CD4-positive, CD25-positive, alpha-beta regulatory T cell (primary cell): Measurements from ENCODE around the gene YAP1. TPM values are rescaled to one million over a fixed set of nuclear protein-coding genes. Genes with fewer than 3 reads are reported as not detected.

Experiments
- ATAC-seq, 2 donors: fragments of 150-1000 bp; cut with Tn5 transposase; one replicate each; pipeline ENCODE4 v1.10.0; 2021; ENCODE audit warnings: low read depth in 2 of 2, moderate number of reproducible peaks in 2 of 2, moderate library complexity in 1 of 2
- DNase-seq, 3 donors: peaks; one replicate each; pipeline versions ENCODE4 v3.0.0 to v3.0.0-alpha.2; 2012 to 2022; ENCODE audit warnings: mixed read lengths in 1 of 3
- H3K27ac ChIP-seq: one replicate; pipeline ENCODE4 v1.7.0; 2013; ENCODE audit warnings: mild to moderate bottlenecking, low read length; ENCODE audit not compliant: insufficient read depth, poor library complexity, severe bottlenecking
- H3K27me3 ChIP-seq: one replicate; pipeline ENCODE4 v1.7.0; 2013; ENCODE audit warnings: low read length; ENCODE audit not compliant: control insufficient read depth, insufficient read depth
- H3K36me3 ChIP-seq: one replicate; pipeline ENCODE4 v1.7.0; 2013; ENCODE audit warnings: mild to moderate bottlenecking, low read length, moderate library complexity; ENCODE audit not compliant: control insufficient read depth, insufficient read depth
- H3K4me1 ChIP-seq: 2 replicates; pipeline ENCODE4 v1.7.0; 2013; ENCODE audit warnings: mild to moderate bottlenecking, low read length; ENCODE audit not compliant: insufficient read depth, control insufficient read depth, poor library complexity, severe bottlenecking
- H3K4me3 ChIP-seq: one replicate; pipeline ENCODE4 v1.7.0; 2013; ENCODE audit warnings: low read depth, mild to moderate bottlenecking, low read length, moderate library complexity
- H3K9me3 ChIP-seq, 2 experiments: 1 replicate in 1 of 2; 2 replicates in 1 of 2; pipeline ENCODE4 v1.7.0; 2013; ENCODE audit warnings: low read length in 2 of 2, mild to moderate bottlenecking in 1 of 2, moderate library complexity in 1 of 2; ENCODE audit not compliant: control insufficient read depth in 2 of 2
- H3K27ac Mint-ChIP-seq, 3 donors: one replicate each; pipeline ENCODE4 v1.8.0; 2020 to 2022; ENCODE audit warnings: mild to moderate bottlenecking in 3 of 3, mixed read lengths in 3 of 3, moderate library complexity in 2 of 3
- H3K27me3 Mint-ChIP-seq: one replicate; pipeline ENCODE4 v1.8.0; 2022; ENCODE audit warnings: mild to moderate bottlenecking, mixed read lengths
- H3K36me3 Mint-ChIP-seq: one replicate; pipeline ENCODE4 v1.8.0; 2020; ENCODE audit warnings: mixed read lengths
- H3K4me1 Mint-ChIP-seq, 4 donors: one replicate each; pipeline ENCODE4 v1.8.0; 2020 to 2022; ENCODE audit warnings: mixed read lengths in 4 of 4, mild to moderate bottlenecking in 1 of 4
- H3K4me3 Mint-ChIP-seq, 4 donors: one replicate each; pipeline ENCODE4 v1.8.0; 2020 to 2022; ENCODE audit warnings: mild to moderate bottlenecking in 4 of 4, mixed read lengths in 4 of 4, moderate library complexity in 3 of 4
- H3K9me3 Mint-ChIP-seq, 7 donors: one replicate each; pipeline ENCODE4 v1.8.0; 2020 to 2022; ENCODE audit warnings: mixed read lengths in 7 of 7, mild to moderate bottlenecking in 3 of 7, moderate library complexity in 2 of 7
- polyA plus RNA-seq, 4 donors: library from polyadenylated mRNA; unstranded; fragments of 300-500 nt; fragmentation: Illumina TruSeq; gene quantifications; one replicate each; pipeline ENCODE4 v1.2.3, GENCODE V29; 2021
- total RNA-seq: library from RNA; stranded (reverse); gene quantifications from one replicate; pipeline ENCODE4 v1.2.3, GENCODE V29; 2022

The YAP1 gene
- total and polyA plus RNA-seq, 5 donors from 2014 or later = not detected

DNA sequence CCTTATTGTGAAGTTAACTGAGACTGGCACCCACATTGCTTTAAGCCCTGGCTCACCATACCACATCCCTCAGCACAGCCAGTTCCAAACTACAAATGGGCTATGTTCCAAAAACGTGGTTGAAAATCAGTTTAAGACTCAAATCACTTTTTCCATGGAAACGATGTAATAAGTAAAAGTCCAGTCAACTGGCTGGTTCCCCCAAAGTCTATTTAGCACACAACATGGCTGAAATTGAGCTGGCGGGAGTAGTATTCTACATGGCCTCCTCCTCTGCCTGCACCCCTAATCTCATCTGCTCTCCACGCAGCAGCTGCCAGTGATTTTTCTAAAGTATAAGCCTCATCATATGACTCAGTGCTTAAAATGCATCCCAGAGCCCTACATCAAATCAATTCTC lies 166.1 kb downstream of the YAP1 start:
- Mint-ChIP-seq H3K27me3 (peaks cover 51% of the 10 kb centered on the region), H3K36me3 (no peaks in the 10 kb centered on the region), H3K9me3 (no peaks in the 10 kb centered on the region), H3K4me1 (peaks cover 8 to 15% (median 11%) of the 10 kb centered on the region in 4 donors), H3K27ac (no peak overlapping the region), H3K4me3 (no peak overlapping the region)
- Histone ChIP-seq H3K27me3 (peaks cover 5% of the 10 kb centered on the region), H3K27ac (no peak overlapping the region), H3K4me1 (no peaks in the 10 kb centered on the region), H3K36me3 (no peaks in the 10 kb centered on the region), H3K9me3 (no peaks in the 10 kb centered on the region), H3K4me3 (no peak overlapping the region)
- ATAC-seq (no peak), DNase-seq (no peak)

DNA sequence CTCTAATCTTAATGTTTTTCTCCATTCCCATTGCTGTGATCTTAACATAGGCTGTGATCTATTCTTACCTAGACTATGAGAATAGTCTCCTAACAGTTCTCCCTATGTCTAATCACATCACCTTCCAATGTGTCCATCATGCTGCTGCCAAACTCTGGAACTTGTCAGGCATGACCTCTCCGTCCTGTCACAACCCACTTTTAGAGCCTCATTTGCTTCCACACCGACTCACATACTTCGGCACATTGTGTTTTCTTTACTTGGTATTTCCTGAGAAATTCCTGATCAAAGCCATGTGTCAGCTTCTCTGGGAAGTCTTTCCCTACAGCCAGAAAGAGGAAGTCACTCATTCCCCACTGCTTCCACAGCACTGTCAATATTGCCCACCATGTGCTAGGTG lies 166.5 kb downstream of the YAP1 start:
- DNase-seq = no peak
- no peak overlapping the region for H3K4me3 ChIP-seq
- H3K9me3 ChIP-seq = no peaks in the 10 kb centered on the region
- H3K27me3 ChIP-seq = peaks cover 5% of the 10 kb centered on the region
- no peaks in the 10 kb centered on the region for H3K4me1 ChIP-seq
- Mint-ChIP-seq H3K9me3 (no peaks in the 10 kb centered on the region), H3K36me3 (no peaks in the 10 kb centered on the region), H3K4me3 (no peak overlapping the region), H3K27me3 (peaks cover 47% of the 10 kb centered on the region), H3K27ac (no peak overlapping the region), H3K4me1 (peaks cover 8 to 15% (median 11%) of the 10 kb centered on the region in 4 donors)
- ATAC-seq = no peak
- H3K36me3 ChIP-seq = no peaks in the 10 kb centered on the region
- no peak overlapping the region for H3K27ac ChIP-seq

DNA sequence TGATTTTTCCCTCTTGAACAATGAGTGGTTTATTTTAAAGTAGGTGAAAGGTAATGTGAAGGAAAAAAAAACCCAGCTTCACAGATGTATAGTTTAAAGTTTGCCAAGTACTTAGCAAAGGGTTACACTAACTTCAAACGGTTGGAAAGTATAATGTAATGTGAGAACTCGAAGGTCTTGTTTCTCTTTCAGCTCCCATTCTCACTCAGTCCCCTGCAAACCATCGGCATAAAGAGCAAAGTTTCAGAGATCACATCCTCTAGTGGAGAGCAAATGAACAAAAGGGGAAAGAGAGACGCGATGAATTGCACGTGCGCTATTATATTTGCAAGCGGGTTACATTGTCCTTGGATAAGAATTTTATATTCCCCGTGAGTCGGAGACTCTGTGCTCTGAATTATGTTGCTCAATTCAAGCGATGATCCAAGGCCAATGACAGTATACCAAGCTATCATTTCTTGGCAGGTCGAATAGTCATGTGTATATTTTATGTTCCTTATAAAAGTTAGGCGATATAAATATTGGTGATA lies 169.5 kb downstream of the YAP1 start:
- Histone ChIP-seq H3K36me3 (no peaks in the 10 kb centered on the region), H3K27me3 (no peaks in the 10 kb centered on the region), H3K4me1 (no peaks in the 10 kb centered on the region), H3K4me3 (no peak overlapping the region), H3K9me3 (no peaks in the 10 kb centered on the region), H3K27ac (no peak overlapping the region)
- Mint-ChIP-seq H3K4me3 (no peak overlapping the region), H3K27me3 (peaks cover 31% of the 10 kb centered on the region), H3K4me1 (peaks cover 0 to 7% (median 5%) of the 10 kb centered on the region in 4 donors), H3K9me3 (no peaks in the 10 kb centered on the region), H3K36me3 (no peaks in the 10 kb centered on the region), H3K27ac (no peak overlapping the region)
- peak in 1 of 3 donors; percentile 59 for DNase-seq
- peak in 1 of 2 donors; percentile 40 for ATAC-seq

- no peaks in the 10 kb centered on the region for H3K4me1 ChIP-seq
- Mint-ChIP-seq H3K27ac (no peak overlapping the region), H3K4me3 (no peak overlapping the region), H3K9me3 (no peaks in the 10 kb centered on the region), H3K4me1 (peaks cover 0 to 7% (median 5%) of the 10 kb centered on the region in 4 donors), H3K27me3 (peaks cover 29% of the 10 kb centered on the region), H3K36me3 (no peaks in the 10 kb centered on the region)
- H3K27me3 ChIP-seq = no peaks in the 10 kb centered on the region
- ATAC-seq = no peak
- H3K27ac ChIP-seq = no peak overlapping the region
- no peak overlapping the region for H3K4me3 ChIP-seq
- no peak for DNase-seq
- H3K9me3 ChIP-seq = no peaks in the 10 kb centered on the region
- no peaks in the 10 kb centered on the region for H3K36me3 ChIP-seq
These were observed 170.1 kb downstream of the YAP1 start for GRCh38 chr11:102280245-102280833.

Other genes with a start within 250 kb of the YAP1 start
- 0.64 TPM for gene CEP126, start 195.4 kb upstream of the YAP1 start, total RNA-seq
- gene CEP126, start 195.4 kb upstream of the YAP1 start, polyA plus RNA-seq = under 1 TPM; 0.13 to 0.43 (median 0.42) TPM
- gene ANGPTL5, start 193.9 kb upstream of the YAP1 start, total RNA-seq = not detected
- under 1 TPM in 1 of 4 donors, not detected in 3; 0.07 TPM for gene ANGPTL5, start 193.9 kb upstream of the YAP1 start, polyA plus RNA-seq
- not detected for gene CFAP300, start 63.0 kb upstream of the YAP1 start, total RNA-seq
- not detected for gene CFAP300, start 63.0 kb upstream of the YAP1 start, polyA plus RNA-seq
- 239 TPM for gene BIRC3, start 207.0 kb downstream of the YAP1 start, total RNA-seq
- 100 to 1,000 TPM; 107 to 151 (median 118) TPM for gene BIRC3, start 207.0 kb downstream of the YAP1 start, polyA plus RNA-seq
- gene BIRC2, start 236.8 kb downstream of the YAP1 start, total RNA-seq = 105 TPM
- 10 to 100 TPM; 33.0 to 48.3 (median 44.9) TPM for gene BIRC2, start 236.8 kb downstream of the YAP1 start, polyA plus RNA-seq